WI38 (cell line): Measurements from ENCODE around the gene SPATA6L.

Experiments
- H3K4me3 ChIP-seq: 2 replicates; pipeline ENCODE4 v1.5.1; 2011; ENCODE audit warnings: low read depth, mild to moderate bottlenecking, control low read depth, low read length
- TF ChIP-seq, protein P1 (sequence below): IDR thresholded peaks from 2 replicates; pipeline ENCODE4 v1.5.1; 2012; ENCODE audit warnings: low read depth, mild to moderate bottlenecking, control low read depth, low read length

Gene SPATA6L

DNA sequence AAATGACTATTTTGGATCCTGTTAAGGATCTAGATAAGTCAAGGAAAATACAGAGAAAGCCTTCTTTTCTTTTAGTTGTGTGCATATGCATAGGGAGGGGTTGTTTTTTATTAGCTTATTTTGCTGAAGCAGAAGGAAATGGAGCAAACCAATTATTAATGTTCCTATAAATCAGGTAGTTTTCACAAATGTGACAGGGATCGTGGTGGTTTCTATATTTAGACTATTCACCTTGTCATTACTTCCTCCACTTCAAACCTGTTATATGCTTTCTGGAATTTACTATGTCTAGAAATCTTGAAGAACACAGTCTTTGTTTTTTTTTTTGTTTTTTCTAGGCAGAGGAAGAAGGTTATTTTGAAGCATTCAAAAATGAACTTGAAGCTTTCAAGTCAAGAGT lies 35.2 kb upstream of the SPATA6L start:
- H3K4me3 ChIP-seq: no peak overlapping the region
- TF ChIP-seq, protein P1, sequence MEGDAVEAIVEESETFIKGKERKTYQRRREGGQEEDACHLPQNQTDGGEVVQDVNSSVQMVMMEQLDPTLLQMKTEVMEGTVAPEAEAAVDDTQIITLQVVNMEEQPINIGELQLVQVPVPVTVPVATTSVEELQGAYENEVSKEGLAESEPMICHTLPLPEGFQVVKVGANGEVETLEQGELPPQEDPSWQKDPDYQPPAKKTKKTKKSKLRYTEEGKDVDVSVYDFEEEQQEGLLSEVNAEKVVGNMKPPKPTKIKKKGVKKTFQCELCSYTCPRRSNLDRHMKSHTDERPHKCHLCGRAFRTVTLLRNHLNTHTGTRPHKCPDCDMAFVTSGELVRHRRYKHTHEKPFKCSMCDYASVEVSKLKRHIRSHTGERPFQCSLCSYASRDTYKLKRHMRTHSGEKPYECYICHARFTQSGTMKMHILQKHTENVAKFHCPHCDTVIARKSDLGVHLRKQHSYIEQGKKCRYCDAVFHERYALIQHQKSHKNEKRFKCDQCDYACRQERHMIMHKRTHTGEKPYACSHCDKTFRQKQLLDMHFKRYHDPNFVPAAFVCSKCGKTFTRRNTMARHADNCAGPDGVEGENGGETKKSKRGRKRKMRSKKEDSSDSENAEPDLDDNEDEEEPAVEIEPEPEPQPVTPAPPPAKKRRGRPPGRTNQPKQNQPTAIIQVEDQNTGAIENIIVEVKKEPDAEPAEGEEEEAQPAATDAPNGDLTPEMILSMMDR: no peak

DNA sequence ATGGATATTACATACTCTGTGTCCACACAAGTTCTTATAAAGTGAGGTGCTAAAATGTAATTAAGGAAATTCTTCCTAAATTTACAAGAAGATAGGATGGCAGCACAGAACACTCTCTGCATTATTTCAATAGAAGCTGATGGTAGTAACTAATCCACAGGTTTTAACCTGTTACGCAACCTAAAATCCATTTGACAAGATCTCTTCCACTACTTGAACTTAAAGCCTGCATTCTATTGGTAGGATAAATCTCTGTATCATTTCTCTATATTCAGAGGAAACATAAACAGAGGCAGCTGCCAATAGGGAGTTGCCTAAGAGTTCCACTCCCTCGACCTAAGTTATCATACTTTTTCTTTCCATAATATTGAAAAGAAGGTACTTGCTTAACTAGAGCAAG lies 34.7 kb upstream of the SPATA6L start:
- TF ChIP-seq, protein P1: no peak
- no peak overlapping the region for H3K4me3 ChIP-seq

DNA sequence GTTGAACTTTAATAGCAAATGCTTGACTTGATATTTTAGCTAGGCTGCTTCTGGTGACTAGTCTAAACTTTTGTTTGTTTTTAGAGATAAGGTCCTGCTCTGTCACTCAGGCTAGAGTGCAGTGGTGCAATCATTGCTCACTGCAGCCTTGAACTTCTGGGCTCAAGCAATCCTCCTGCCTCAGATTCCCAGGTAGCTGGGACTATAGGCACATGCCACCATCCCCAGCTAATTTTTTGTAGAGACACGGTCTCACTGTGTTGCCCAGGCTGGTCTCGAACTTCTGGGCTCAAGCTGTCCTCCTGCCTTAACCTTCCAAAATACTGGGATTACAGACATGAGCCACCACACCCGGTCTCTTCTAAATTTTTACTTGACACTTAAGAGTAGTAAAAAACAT lies 33.8 kb upstream of the SPATA6L start:
- TF ChIP-seq, protein P1: no peak
- no peak overlapping the region for H3K4me3 ChIP-seq

DNA sequence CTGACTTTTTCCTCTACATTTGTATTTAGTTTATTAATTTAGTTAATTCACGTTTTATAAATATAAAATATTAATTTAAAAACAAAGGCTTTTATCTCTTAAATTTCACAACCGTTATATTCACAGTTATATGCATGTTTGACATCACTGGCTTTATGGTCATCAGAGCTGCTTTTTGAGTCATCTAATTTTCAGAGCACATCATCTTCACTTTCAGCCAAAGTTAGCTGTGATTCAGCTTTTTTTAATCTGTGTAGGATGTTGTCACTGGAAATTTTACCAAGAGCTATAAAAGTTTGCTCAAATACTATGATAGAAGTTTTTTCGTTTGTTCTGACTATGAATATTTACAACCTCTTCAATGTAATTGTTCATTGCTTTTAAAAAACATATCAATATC lies 25.5 kb upstream of the SPATA6L start:
- TF ChIP-seq, protein P1: no peak
- no peak overlapping the region for H3K4me3 ChIP-seq

DNA sequence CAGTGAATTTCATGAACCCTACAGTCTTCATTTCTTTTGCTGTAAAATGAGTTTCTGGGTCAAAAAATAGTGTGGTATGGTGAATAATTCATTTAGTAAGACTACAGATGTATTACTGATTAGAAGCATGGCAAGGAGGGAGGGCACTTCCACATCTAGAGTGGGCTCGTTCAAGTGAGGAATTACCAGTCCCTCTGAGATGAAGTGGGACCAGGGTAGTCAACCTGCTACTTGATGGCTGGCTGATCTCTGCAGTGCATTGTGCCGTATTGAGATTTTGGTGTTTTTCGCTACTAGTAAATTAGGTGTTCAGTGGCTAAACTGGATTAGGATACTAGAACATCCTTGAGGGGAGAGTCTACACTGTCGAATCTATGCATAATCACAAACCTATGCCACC lies 23.9 kb upstream of the SPATA6L start:
- TF ChIP-seq, protein P1: no peak
- no peak overlapping the region for H3K4me3 ChIP-seq

DNA sequence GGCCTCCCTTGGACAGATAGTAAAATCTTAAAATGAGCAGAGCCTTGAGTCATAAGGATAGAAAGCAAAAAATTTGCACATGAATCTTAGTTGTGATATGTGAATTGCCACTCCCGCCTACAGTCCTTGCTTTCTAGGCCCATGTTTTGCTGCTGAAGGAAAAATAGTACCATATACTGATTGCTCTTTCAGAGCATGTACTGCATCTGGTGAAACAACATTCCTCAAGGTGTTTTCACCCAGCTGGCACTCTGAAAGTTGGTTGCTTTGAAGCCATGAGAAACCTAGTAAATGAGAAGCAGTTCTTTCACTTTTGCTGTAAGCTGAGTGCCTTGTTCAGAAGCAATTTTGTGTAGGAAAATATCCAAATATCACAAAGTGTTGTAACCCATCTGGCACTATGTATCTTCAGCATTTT lies 23.4 kb upstream of the SPATA6L start:
- no peak overlapping the region for H3K4me3 ChIP-seq
- TF ChIP-seq, protein P1: no peak

DNA sequence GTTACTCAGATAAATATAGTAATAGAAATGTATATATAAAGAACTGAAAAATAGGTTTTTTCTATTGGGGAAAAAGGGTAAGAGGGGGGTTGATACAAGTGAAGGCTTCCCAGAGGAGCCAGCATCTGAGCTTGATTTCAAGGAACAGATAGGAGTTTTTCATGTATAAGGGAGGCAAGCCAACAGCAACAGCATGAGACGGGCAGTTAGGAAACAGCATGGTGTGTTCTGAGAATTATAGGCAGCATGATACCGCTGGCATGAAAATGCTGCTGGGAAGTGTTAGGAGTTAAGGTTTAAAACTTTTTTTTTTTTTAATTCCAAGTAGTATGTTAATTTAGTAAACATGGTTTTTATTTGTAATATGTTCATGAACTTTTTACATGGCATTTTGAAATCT lies 22.7 kb upstream of the SPATA6L start:
- H3K4me3 ChIP-seq: no peak overlapping the region

More for the DNA sequence above, 22.7 kb upstream of the SPATA6L start:
- TF ChIP-seq, protein P1: no peak
